Stimulated activated CD4-positive, alpha-beta T cell treated with anti-CD3 and anti-CD28 coated beads, Interleukin-4, amount 100 ng/mL, for 48 hours (primary cell): Measurements from ENCODE around the gene NPY4R2.
"Not testable (repeated sequence)": the region's sequence is repeated elsewhere in the genome, so short reads cannot be mapped to it uniquely, and the experiment has no call there.

Source experiments
- DNase-seq, 2 donors: peaks; one replicate each; pipeline ENCODE4 v3.0.0-alpha.2; 2020; ENCODE audit warnings: low read depth in 2 of 2

The NPY4R2 gene, protein sequence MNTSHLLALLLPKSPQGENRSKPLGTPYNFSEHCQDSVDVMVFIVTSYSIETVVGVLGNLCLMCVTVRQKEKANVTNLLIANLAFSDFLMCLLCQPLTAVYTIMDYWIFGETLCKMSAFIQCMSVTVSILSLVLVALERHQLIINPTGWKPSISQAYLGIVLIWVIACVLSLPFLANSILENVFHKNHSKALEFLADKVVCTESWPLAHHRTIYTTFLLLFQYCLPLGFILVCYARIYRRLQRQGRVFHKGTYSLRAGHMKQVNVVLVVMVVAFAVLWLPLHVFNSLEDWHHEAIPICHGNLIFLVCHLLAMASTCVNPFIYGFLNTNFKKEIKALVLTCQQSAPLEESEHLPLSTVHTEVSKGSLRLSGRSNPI

DNA sequence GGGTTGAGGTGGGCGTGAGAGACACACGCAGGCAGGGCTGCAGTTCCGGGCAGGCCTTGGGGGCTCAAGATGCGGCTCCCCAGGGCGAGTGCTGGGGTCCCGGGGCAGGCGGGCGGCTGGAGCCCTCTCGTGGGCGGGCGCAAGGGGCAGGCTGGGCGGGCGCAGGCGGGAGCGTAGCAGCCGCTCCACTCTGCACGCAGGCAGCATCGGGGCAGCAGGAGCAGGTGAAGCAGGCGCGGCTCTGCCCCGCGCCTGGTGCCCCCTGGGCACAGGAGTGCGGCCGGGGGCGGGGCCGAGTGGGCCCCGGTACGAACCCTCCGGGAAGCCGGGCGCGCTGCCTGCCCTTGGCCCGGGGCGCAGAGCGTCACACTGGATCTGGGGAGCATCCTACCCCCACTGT lies at the start of gene NPY4R2:
TSS of gene NPY4R2 (plus strand) at position 188 of the 400 bp plus-strand sequence. CDS start 3,326 bp downstream, outside the sequence.
- not testable (repeated sequence) for DNase-seq

GRCh38 chr10:47870887-47871286 lies 47.6 kb upstream of the NPY4R2 start:
- DNase-seq, result not testable (repeated sequence)

DNA sequence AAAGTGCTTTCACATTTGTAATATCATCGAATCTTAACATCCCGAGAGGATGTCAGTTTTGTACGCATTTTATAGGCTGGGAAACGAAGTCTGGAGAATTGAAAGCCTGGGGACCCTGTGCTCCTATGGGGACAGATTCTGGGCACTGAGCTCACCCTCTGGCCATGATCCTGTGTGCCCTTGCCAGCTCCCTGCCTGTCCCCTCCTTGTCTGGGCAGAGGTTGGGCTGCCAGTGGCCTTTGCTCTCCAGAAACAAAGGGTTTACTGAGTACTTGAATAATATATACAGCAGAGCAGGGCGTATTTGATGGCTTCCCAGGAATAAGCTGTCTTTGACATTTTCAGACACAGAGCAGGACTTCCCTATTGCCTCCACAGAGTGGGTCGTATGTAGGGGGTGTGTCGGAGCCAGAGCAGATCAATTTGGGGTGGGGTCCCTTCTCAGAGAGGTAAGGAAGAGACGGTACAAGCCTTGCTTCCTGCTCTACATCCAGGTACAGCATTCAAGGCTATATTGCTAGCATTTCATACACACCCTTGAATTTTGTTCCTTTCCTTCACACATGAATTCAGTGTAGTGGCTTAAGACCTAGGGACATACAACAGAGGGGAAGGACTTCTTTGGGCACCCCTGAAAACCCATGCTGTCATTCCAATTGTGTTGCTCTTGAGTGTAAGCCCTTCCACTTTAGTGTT lies 46.8 kb upstream of the NPY4R2 start:
- not testable (repeated sequence) for DNase-seq

DNA sequence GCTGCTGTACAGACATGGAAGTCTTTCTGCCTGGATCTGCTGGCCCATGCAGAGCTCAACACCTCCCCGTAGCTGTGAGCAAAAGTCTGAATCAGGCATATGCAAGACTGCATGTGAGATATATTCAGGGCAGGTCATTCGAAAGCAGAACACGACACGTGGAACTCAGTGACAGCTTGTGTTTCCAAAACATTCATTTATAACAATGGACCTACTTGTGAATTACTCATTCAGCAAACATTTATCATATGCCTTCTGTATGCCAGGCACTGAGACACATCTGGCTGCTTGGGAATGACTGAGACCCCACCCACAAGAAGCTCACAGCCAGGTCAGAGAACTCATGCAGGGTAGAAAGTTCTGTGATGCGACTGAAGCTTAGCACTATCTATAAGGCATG lies 46.2 kb upstream of the NPY4R2 start:
- not testable (repeated sequence) for DNase-seq

DNA sequence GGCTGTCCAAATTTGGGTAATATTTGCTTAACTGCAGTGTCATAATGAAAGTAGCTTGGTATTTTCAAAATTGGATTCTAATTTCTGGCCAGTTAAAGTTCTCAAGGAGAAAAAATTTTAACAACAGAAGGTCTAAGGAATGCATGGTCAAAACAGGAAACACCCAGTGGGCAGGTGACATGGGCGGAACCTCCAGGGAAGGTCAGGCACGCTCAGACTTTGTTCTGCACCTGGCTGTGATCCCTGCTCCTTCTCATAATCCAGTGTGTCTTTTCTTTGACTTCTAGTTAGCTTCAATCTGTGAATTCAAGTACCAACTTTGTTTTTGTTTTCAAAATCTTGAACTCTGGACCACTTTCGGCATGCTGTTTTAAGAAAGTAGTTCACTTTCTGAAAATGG lies 34.2 kb upstream of the NPY4R2 start:
- DNase-seq, result not testable (repeated sequence)

GRCh38 chr10:47884934-47885333 lies 33.5 kb upstream of the NPY4R2 start:
- DNase-seq, result not testable (repeated sequence)

DNA sequence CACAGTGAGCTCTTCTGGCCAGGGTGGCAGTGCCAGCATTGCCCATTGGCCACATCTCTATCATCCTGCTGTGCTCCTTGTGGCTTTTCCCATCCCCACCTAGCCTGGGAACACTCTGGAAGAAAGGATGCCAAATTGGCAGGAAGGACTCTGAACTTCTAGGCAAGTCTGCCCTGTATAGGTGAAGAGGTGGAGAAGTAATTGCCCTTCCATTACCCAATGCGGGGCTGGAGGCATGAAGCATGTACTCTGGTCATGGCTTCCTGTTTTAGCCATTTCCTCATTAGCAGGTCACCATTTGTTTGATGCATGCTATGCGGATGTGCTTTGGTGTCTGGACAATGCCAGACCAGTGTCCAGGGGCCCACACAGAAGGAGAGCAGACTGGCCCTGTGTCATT lies 32.1 kb upstream of the NPY4R2 start:
- not testable (repeated sequence) for DNase-seq

DNA sequence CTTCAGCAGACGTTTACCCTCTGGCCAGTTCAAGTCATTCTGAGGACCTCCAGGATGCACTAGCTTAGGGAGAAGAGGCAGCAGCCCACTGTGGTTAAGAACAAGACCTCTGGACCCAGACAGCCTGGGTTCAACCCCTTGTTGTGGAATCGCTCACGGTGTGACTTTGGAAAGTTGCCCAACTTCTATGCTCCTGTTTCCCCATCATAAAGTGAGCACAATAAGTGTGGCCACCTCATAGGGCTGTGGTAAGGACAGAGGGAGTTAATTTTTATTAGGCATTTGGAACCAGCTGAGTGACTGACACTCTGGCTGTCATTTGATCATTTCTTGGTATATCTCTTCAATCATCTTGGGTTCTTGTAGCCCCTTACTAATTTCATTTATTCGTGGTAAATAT lies 31.6 kb upstream of the NPY4R2 start:
- not testable (repeated sequence) for DNase-seq

GRCh38 chr10:47890737-47891136 lies 27.7 kb upstream of the NPY4R2 start:
- DNase-seq, result not testable (repeated sequence)

- DNase-seq, result not testable (repeated sequence)
Observed at GRCh38 chr10:47892494-47893261, 25.8 kb upstream of the NPY4R2 start.

DNA sequence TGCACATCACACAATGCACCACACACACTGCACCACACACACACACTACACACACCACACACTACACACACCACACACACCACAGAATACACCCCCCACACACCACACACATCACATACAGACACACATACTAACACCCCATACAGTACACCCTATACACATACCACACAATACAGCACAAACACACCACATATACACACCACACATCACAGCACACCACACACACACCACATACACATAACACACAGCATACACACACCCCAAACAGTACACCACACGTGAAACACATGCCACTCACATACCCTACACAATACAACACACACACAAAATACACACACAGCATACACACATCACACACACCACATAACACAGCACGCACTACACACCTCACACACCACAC lies 23.9 kb upstream of the NPY4R2 start:
- not testable (repeated sequence) for DNase-seq

- DNase-seq, result not testable (repeated sequence)
Observed at GRCh38 chr10:47897813-47898212, 20.6 kb upstream of the NPY4R2 start.

GRCh38 chr10:47909333-47909732 lies 9.1 kb upstream of the NPY4R2 start:
- not testable (repeated sequence) for DNase-seq

- not testable (repeated sequence) for DNase-seq
Observed at GRCh38 chr10:47910486-47910885, 8.0 kb upstream of the NPY4R2 start.

GRCh38 chr10:47914052-47914451 lies 4.4 kb upstream of the NPY4R2 start:
- DNase-seq, result not testable (repeated sequence)

- DNase-seq, result not testable (repeated sequence)
Observed at GRCh38 chr10:47915849-47916548, 2.5 kb upstream of the NPY4R2 start.

- DNase-seq, result not testable (repeated sequence)
Observed at GRCh38 chr10:47920610-47921009, 2.1 kb downstream of the NPY4R2 start.

DNA sequence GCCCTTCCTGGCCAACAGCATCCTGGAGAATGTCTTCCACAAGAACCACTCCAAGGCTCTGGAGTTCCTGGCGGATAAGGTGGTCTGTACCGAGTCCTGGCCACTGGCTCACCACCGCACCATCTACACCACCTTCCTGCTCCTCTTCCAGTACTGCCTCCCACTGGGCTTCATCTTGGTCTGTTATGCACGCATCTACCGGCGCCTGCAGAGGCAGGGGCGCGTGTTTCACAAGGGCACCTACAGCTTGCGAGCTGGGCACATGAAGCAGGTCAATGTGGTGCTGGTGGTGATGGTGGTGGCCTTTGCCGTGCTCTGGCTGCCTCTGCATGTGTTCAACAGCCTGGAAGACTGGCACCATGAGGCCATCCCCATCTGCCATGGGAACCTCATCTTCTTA lies 4.0 kb downstream of the NPY4R2 start:
- DNase-seq, result not testable (repeated sequence)

- not testable (repeated sequence) for DNase-seq
Observed at GRCh38 chr10:47924628-47925027, 6.2 kb downstream of the NPY4R2 start.

DNA sequence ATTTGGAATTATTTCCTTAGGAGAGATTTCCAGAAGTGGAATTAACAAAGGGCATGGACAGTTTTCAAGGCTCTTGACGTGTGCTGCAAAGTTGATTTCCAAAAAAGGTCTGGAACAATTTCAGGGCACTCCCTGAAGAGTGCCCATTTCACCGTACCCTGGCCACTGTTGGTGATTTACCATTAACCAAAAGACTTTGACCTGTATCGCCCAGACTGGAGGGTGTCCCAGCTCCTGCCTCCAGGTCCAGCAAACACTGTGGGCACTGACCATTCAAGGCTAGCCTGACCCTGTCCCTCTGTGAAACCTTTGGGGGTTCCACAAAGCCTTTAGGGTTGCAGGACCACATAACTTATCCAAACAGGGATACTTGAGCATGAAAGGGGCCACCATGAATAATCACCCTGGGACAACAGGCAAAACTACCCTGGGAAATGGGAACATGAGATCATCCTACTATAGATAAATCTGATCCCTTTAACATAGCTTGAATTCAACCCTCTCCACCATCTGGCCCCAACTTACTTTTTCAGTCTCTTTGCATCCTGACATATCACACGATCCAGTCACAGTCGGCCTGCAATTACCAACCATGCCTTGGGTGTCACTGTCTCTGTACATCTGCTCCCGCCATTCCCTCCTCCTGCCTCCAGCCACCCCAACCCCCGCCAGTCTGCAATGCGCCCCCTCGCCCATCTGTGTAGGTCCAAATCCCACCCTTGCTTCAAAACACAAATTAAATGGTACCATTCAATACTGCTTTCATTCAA lies 8.9 kb downstream of the NPY4R2 start:
- DNase-seq, result not testable (repeated sequence)

DNA sequence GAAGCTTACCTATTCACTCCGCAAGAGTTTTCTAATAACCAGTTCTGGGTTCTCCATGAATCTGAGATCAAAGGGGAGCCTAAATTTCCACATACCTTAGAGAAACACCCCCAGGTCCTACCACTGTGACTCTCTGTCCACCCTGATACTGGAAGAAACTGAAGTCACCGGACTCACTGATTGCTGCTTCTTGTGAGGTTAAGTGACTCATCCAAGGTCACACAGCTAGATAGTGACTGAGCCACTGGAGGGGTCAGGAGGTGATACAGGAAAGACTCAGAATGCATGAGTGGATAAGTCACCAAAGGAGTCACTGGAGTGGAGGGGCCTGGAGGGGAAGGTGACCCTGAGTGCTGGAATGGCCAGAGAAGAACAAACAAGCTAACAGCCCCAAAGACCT lies 9.8 kb downstream of the NPY4R2 start:
- DNase-seq, result not testable (repeated sequence)
